ENCODE data around the gene KPNA5.
"Not testable (repeated sequence)": the region's sequence is repeated elsewhere in the genome, so short reads cannot be mapped to it uniquely, and the experiment has no call there.

The KPNA5 gene

GRCh38 chr6:116730513-116730912, 49.5 kb downstream of the KPNA5 start:
- H3K36me3 ChIP-seq, result peaks cover 32 to 86% (median 60%) of the 10 kb centered on the region in 11 experiments
- H3K27me3 ChIP-seq, result no peaks in the 10 kb centered on the region
- H3K9me3 ChIP-seq (replicated peaks in 1 of 11), result no peaks in the 10 kb centered on the region
- H4K20me1 ChIP-seq, result no peaks in the 10 kb centered on the region
- H3K4me2 ChIP-seq, result no peak overlapping the region
- no peak overlapping the region for H3K27ac ChIP-seq
- H3K4me1 ChIP-seq, result no peaks in the 10 kb centered on the region
- no peak overlapping the region for H3K4me3 ChIP-seq
- no peak for TF ChIP-seq Cebpa-rat (IDR thresholded peaks at IDR 0.05)
- no peak overlapping the region for H3K9ac ChIP-seq

GRCh38 chr6:116737004-116737403, 56.0 kb downstream of the KPNA5 start:
- Histone ChIP-seq H3K27me3 (no peaks in the 10 kb centered on the region), H4K20me1 (no peaks in the 10 kb centered on the region), H3K4me3 (no peak overlapping the region), H3K36me3 (peaks cover 9 to 45% (median 19%) of the 10 kb centered on the region in 11 experiments; a peak in 17 of 22 replicates), H3K4me2 (no peak overlapping the region), H3K9me3 (replicated peaks in 1 of 11) (peaks cover 6 to 17% (median 9%) of the 10 kb centered on the region in 11 experiments; a peak in 17 of 22 replicates), H3K4me1 (peaks cover 0 to 3% (median 0%) of the 10 kb centered on the region in 10 experiments; a peak in 1 of 20 replicates), H3K27ac (no peak overlapping the region), H3K9ac (no peak overlapping the region)
- no peak for TF ChIP-seq Cebpa-rat (IDR thresholded peaks at IDR 0.05)

GRCh38 chr6:116740486-116740885, 59.5 kb downstream of the KPNA5 start:
- Histone ChIP-seq H3K36me3 (peaks cover 3 to 22% (median 8%) of the 10 kb centered on the region in 11 experiments; a peak in 15 of 22 replicates), H3K9me3 (replicated peaks in 1 of 11) (peaks cover 6 to 25% (median 16%) of the 10 kb centered on the region in 11 experiments; a peak in 20 of 22 replicates)
- H3K9ac ChIP-seq, H3K4me2 ChIP-seq, H3K4me3 ChIP-seq, H3K4me1 ChIP-seq, H4K20me1 ChIP-seq, H3K27me3 ChIP-seq, H3K27ac ChIP-seq: not testable (repeated sequence)

GRCh38 chr6:116741571-116741970, 60.6 kb downstream of the KPNA5 start:
- H4K20me1 ChIP-seq, result no peaks in the 10 kb centered on the region
- no peak overlapping the region for H3K27ac ChIP-seq

GRCh38 chr6:116745176-116745575, 64.2 kb downstream of the KPNA5 start:
- H3K9ac ChIP-seq, result no peak overlapping the region
- peaks cover 0 to 14% (median 7%) of the 10 kb centered on the region in 11 experiments; a peak in 8 of 22 replicates for H3K9me3 ChIP-seq (replicated peaks in 1 of 11)
- H3K27ac ChIP-seq, result no peak overlapping the region
- no peaks in the 10 kb centered on the region for H3K27me3 ChIP-seq
- H3K36me3 ChIP-seq, result no peaks in the 10 kb centered on the region
- H4K20me1 ChIP-seq, result no peaks in the 10 kb centered on the region
- no peak for TF ChIP-seq Cebpa-rat (IDR thresholded peaks at IDR 0.05)
- no peak overlapping the region for H3K4me2 ChIP-seq
- H3K4me3 ChIP-seq, result no peak overlapping the region
- peaks cover 0 to 3% (median 0%) of the 10 kb centered on the region in 10 experiments; a peak in 1 of 20 replicates for H3K4me1 ChIP-seq

More at GRCh38 chr6:116741571-116741970, 60.6 kb downstream of the KPNA5 start:
- H3K36me3 ChIP-seq, result peaks cover 0 to 13% (median 8%) of the 10 kb centered on the region in 11 experiments; a peak in 12 of 22 replicates
- H3K27me3 ChIP-seq, result no peaks in the 10 kb centered on the region
- H3K4me3 ChIP-seq, result no peak overlapping the region
- peaks cover 0 to 3% (median 0%) of the 10 kb centered on the region in 10 experiments; a peak in 1 of 20 replicates for H3K4me1 ChIP-seq
- no peak overlapping the region for H3K4me2 ChIP-seq
- no peak overlapping the region for H3K9ac ChIP-seq
- TF ChIP-seq Cebpa-rat (IDR thresholded peaks at IDR 0.05), result no peak
- H3K9me3 ChIP-seq (replicated peaks in 1 of 11), result peaks cover 6 to 25% (median 16%) of the 10 kb centered on the region in 11 experiments; a peak in 20 of 22 replicates

GRCh38 chr6:116761779-116762178, 80.8 kb downstream of the KPNA5 start:
- Histone ChIP-seq H3K4me3 (no peak overlapping the region), H3K27me3 (peaks cover 0 to 5% (median 0%) of the 10 kb centered on the region in 11 experiments; a peak in 4 of 22 replicates), H3K4me2 (no peak overlapping the region), H3K9ac (no peak overlapping the region), H3K4me1 (no peaks in the 10 kb centered on the region), H3K27ac (no peak overlapping the region), H3K9me3 (replicated peaks in 1 of 11) (peaks cover 15 to 22% (median 20%) of the 10 kb centered on the region in 11 experiments), H4K20me1 (no peaks in the 10 kb centered on the region), H3K36me3 (no peaks in the 10 kb centered on the region)
- no peak for TF ChIP-seq Cebpa-rat (IDR thresholded peaks at IDR 0.05)

GRCh38 chr6:116762235-116762634, 81.2 kb downstream of the KPNA5 start:
- no peaks in the 10 kb centered on the region for H3K4me1 ChIP-seq
- no peak for TF ChIP-seq Cebpa-rat (IDR thresholded peaks at IDR 0.05)
- H3K9me3 ChIP-seq (replicated peaks in 1 of 11), result peaks cover 15 to 22% (median 20%) of the 10 kb centered on the region in 11 experiments
- no peaks in the 10 kb centered on the region for H4K20me1 ChIP-seq
- H3K27me3 ChIP-seq, result peaks cover 0 to 5% (median 0%) of the 10 kb centered on the region in 11 experiments; a peak in 4 of 22 replicates
- no peaks in the 10 kb centered on the region for H3K36me3 ChIP-seq
- no peak overlapping the region for H3K4me2 ChIP-seq
- H3K9ac ChIP-seq, result no peak overlapping the region
- no peak overlapping the region for H3K4me3 ChIP-seq
- H3K27ac ChIP-seq, result no peak overlapping the region

GRCh38 chr6:116763048-116763447, 82.0 kb downstream of the KPNA5 start:
- Histone ChIP-seq H3K36me3 (no peaks in the 10 kb centered on the region), H3K9me3 (replicated peaks in 1 of 11) (peaks cover 15 to 22% (median 20%) of the 10 kb centered on the region in 11 experiments), H3K4me1 (no peaks in the 10 kb centered on the region), H3K4me2 (no peak overlapping the region), H3K9ac (no peak overlapping the region), H3K27me3 (peaks cover 0 to 5% (median 0%) of the 10 kb centered on the region in 11 experiments; a peak in 4 of 22 replicates), H3K27ac (no peak overlapping the region), H4K20me1 (no peaks in the 10 kb centered on the region), H3K4me3 (no peak overlapping the region)
- TF ChIP-seq Cebpa-rat (IDR thresholded peaks at IDR 0.05), result no peak

- no peak for TF ChIP-seq Cebpa-rat (IDR thresholded peaks at IDR 0.05)
- Histone ChIP-seq H3K9ac (no peak overlapping the region), H3K27ac (no peak overlapping the region), H4K20me1 (no peaks in the 10 kb centered on the region), H3K36me3 (no peaks in the 10 kb centered on the region), H3K9me3 (replicated peaks in 1 of 11) (peaks cover 15 to 22% (median 20%) of the 10 kb centered on the region in 11 experiments), H3K4me2 (no peak overlapping the region), H3K4me3 (no peak overlapping the region), H3K4me1 (no peaks in the 10 kb centered on the region), H3K27me3 (peaks cover 0 to 5% (median 0%) of the 10 kb centered on the region in 11 experiments; a peak in 4 of 22 replicates)
Observed at GRCh38 chr6:116763906-116764628, 83.1 kb downstream of the KPNA5 start.
